ENCODE results near the gene GIGYF2.

GRCh38 chr2:232890536-232890895 is 193.4 kb downstream of the GIGYF2 start:
- TF ChIP-seq CTCF (IDR thresholded peaks at IDR 0.05) (no peak), EP300 (IDR thresholded peaks at IDR 0.05) (no peak), POLR2A (IDR thresholded peaks at IDR 0.05) (no peak)
